ENCODE data around the gene CCL4L2.
"Not testable (repeated sequence)": the region's sequence is repeated elsewhere in the genome, so short reads cannot be mapped to it uniquely, and the experiment has no call there.

Gene CCL4L2

GRCh38 chr17:36195434-36196130 is 15.3 kb upstream of the CCL4L2 start:
- DNase-seq (ENCODE audit: low spot score): no peak

- DNase-seq (ENCODE audit: low spot score): no peak
These were observed 14.8 kb upstream of the CCL4L2 start for GRCh38 chr17:36196131-36196486.

GRCh38 chr17:36197387-36197703 is 13.5 kb upstream of the CCL4L2 start:
- DNase-seq (ENCODE audit: low spot score): no peak

GRCh38 chr17:36198831-36199465 is 11.9 kb upstream of the CCL4L2 start:
- DNase-seq (ENCODE audit: low spot score): no peak

- not testable (repeated sequence) for DNase-seq (ENCODE audit: low spot score)
These were observed 9.8 kb upstream of the CCL4L2 start for GRCh38 chr17:36201102-36201501.

- DNase-seq (ENCODE audit: low spot score): not testable (repeated sequence)
These were observed 9.4 kb upstream of the CCL4L2 start for GRCh38 chr17:36201506-36201905.

GRCh38 chr17:36203335-36203734 is 7.5 kb upstream of the CCL4L2 start:
- DNase-seq (ENCODE audit: low spot score): no peak

- DNase-seq (ENCODE audit: low spot score): no peak
These were observed 6.0 kb upstream of the CCL4L2 start for GRCh38 chr17:36204724-36205500.

- DNase-seq (ENCODE audit: low spot score): no peak
These were observed 5.0 kb upstream of the CCL4L2 start for GRCh38 chr17:36205637-36206485.

GRCh38 chr17:36206486-36206821 is 4.4 kb upstream of the CCL4L2 start:
- DNase-seq (ENCODE audit: low spot score): not testable (repeated sequence)

- not testable (repeated sequence) for DNase-seq (ENCODE audit: low spot score)
These were observed 3.5 kb upstream of the CCL4L2 start for GRCh38 chr17:36207383-36207782.

GRCh38 chr17:36209575-36209974 is 1.3 kb upstream of the CCL4L2 start:
- DNase-seq (ENCODE audit: low spot score): no peak

- DNase-seq (ENCODE audit: low spot score): not testable (repeated sequence)
These were observed 815 bp downstream of the CCL4L2 start for GRCh38 chr17:36211484-36212271.

GRCh38 chr17:36212272-36212605 is 1.4 kb downstream of the CCL4L2 start:
- no peak for DNase-seq (ENCODE audit: low spot score)

- no peak for DNase-seq (ENCODE audit: low spot score)
These were observed 2.1 kb downstream of the CCL4L2 start for GRCh38 chr17:36212966-36213365.

GRCh38 chr17:36213695-36214094 is 2.8 kb downstream of the CCL4L2 start:
- DNase-seq (ENCODE audit: low spot score): no peak

GRCh38 chr17:36214918-36215317 is 4.1 kb downstream of the CCL4L2 start:
- DNase-seq (ENCODE audit: low spot score): no peak

- DNase-seq (ENCODE audit: low spot score): not testable (repeated sequence)
These were observed 4.8 kb downstream of the CCL4L2 start for GRCh38 chr17:36215406-36216308.

- DNase-seq (ENCODE audit: low spot score): not testable (repeated sequence)
These were observed 8.7 kb downstream of the CCL4L2 start for GRCh38 chr17:36219556-36219955.

GRCh38 chr17:36220737-36221580 is 10.1 kb downstream of the CCL4L2 start:
- not testable (repeated sequence) for DNase-seq (ENCODE audit: low spot score)
